Neural crest cell (in vitro differentiated cells): Measurements from ENCODE around the gene COX14. TPM values are rescaled to one million over a fixed set of nuclear protein-coding genes. Genes with fewer than 3 reads are reported as not detected.

Source experiments
- DNase-seq: peaks from one replicate; pipeline ENCODE4 v3.0.0; 2021; ENCODE audit warnings: low read depth, mixed read lengths, low spot score
- H3K27ac Mint-ChIP-seq: one replicate; pipeline ENCODE4 v1.8.0; 2021; ENCODE audit warnings: mild to moderate bottlenecking, mixed read lengths; ENCODE audit not compliant: unreplicated experiment
- H3K27me3 Mint-ChIP-seq: 2 replicates; pipeline ENCODE4 v1.8.0; 2021; ENCODE audit warnings: low read depth, mild to moderate bottlenecking, mixed read lengths
- H3K36me3 Mint-ChIP-seq: 2 replicates; pipeline ENCODE4 v1.8.0; 2021; ENCODE audit warnings: low read depth, mild to moderate bottlenecking, mixed read lengths
- H3K4me1 Mint-ChIP-seq: 2 replicates; pipeline ENCODE4 v1.8.0; 2021; ENCODE audit warnings: mixed read lengths
- H3K4me3 Mint-ChIP-seq: one replicate; pipeline ENCODE4 v1.8.0; 2021; ENCODE audit warnings: mild to moderate bottlenecking, mixed read lengths
- H3K9me3 Mint-ChIP-seq: 2 replicates; pipeline ENCODE4 v1.8.0; 2021; ENCODE audit warnings: mixed read lengths
- CTCF ChIP-seq: fragments of 200-600 bp; sonication (generic); conservative IDR thresholded peaks from 2 replicates; pipeline ENCODE4 v1.5.0; 2021; ENCODE audit warnings: antibody characterized with exemption, mild to moderate bottlenecking
- total RNA-seq: library from RNA; stranded (reverse); gene quantifications from 2 replicates; pipeline ENCODE4 v1.2.1, GENCODE V29; 2021

Gene COX14
- total RNA-seq, 1 donor from 2014 or later: 22.4 TPM

- H3K4me1 Mint-ChIP-seq: no peaks in the 10 kb centered on the region
- no peaks in the 10 kb centered on the region for H3K27me3 Mint-ChIP-seq
- TF ChIP-seq CTCF: peak; percentile 59
- no peak for DNase-seq
- no peak overlapping the region for H3K4me3 Mint-ChIP-seq
- peaks cover 8% of the 10 kb centered on the region for H3K36me3 Mint-ChIP-seq
- no peak overlapping the region for H3K27ac Mint-ChIP-seq
- no peaks in the 10 kb centered on the region for H3K9me3 Mint-ChIP-seq
Observed at GRCh38 chr12:50101663-50102062, 10.4 kb upstream of the COX14 start.

GRCh38 chr12:50102131-50102531 is 9.9 kb upstream of the COX14 start:
- H3K27me3 Mint-ChIP-seq: no peaks in the 10 kb centered on the region
- H3K27ac Mint-ChIP-seq: no peak overlapping the region
- no peak for TF ChIP-seq CTCF
- H3K4me3 Mint-ChIP-seq: no peak overlapping the region
- DNase-seq: no peak
- H3K9me3 Mint-ChIP-seq: no peaks in the 10 kb centered on the region
- H3K4me1 Mint-ChIP-seq: no peaks in the 10 kb centered on the region
- peaks cover 8% of the 10 kb centered on the region for H3K36me3 Mint-ChIP-seq

- Mint-ChIP-seq H3K27ac (no peak overlapping the region), H3K27me3 (no peaks in the 10 kb centered on the region), H3K9me3 (no peaks in the 10 kb centered on the region), H3K4me1 (no peaks in the 10 kb centered on the region), H3K36me3 (peaks cover 8% of the 10 kb centered on the region), H3K4me3 (no peak overlapping the region)
- no peak for DNase-seq
- TF ChIP-seq CTCF: no peak
Observed at GRCh38 chr12:50102646-50103309, 9.3 kb upstream of the COX14 start.

GRCh38 chr12:50103351-50103750 is 8.7 kb upstream of the COX14 start:
- Mint-ChIP-seq H3K27me3 (no peaks in the 10 kb centered on the region), H3K36me3 (peaks cover 8% of the 10 kb centered on the region), H3K27ac (no peak overlapping the region), H3K4me3 (no peak overlapping the region), H3K4me1 (no peaks in the 10 kb centered on the region), H3K9me3 (no peaks in the 10 kb centered on the region)
- DNase-seq: no peak
- no peak for TF ChIP-seq CTCF

- TF ChIP-seq CTCF: no peak
- peaks cover 8% of the 10 kb centered on the region for H3K36me3 Mint-ChIP-seq
- no peaks in the 10 kb centered on the region for H3K4me1 Mint-ChIP-seq
- H3K4me3 Mint-ChIP-seq: peak within 1 kb of the TSS; percentile 47
- no peaks in the 10 kb centered on the region for H3K27me3 Mint-ChIP-seq
- DNase-seq: no peak
- no peak within 1 kb of the TSS for H3K27ac Mint-ChIP-seq
- H3K9me3 Mint-ChIP-seq: no peaks in the 10 kb centered on the region
Observed at GRCh38 chr12:50103767-50104321, 8.2 kb upstream of the COX14 start, which contains the start of gene GPD1. GPD1 (plus strand) TSS chr12:50104008; CDS start chr12:50104051, 43 bp downstream.
